Measurements from ENCODE around the gene KRT26.

KRT26 gene

GRCh38 chr17:40738553-40738952 is 33.4 kb downstream of the KRT26 start:
- ATAC-seq (ENCODE audit: insufficient read depth, low read depth) (no peak), DNase-seq (no peak)
- no peak overlapping the region for H3K4me3 ChIP-seq (ENCODE audit: low read depth in 1 of 2, low read length in 2 of 2)
- no peak overlapping the region for H3K4me2 ChIP-seq (ENCODE audit: insufficient read depth, low read length)
- no peak overlapping the region for H3K27ac ChIP-seq (ENCODE audit: low read length)
- H3K36me3 ChIP-seq (ENCODE audit: insufficient read depth, low read length): no peaks in the 10 kb centered on the region
- no peak overlapping the region for H2AFZ ChIP-seq (ENCODE audit: low read depth, low read length)
- no peaks in the 10 kb centered on the region for H3K9me3 ChIP-seq (ENCODE audit: insufficient read depth, low read length, severe bottlenecking)
- H3K4me1 ChIP-seq (ENCODE audit: insufficient read depth, low read length): no peaks in the 10 kb centered on the region
- H3K79me2 ChIP-seq (ENCODE audit: insufficient read depth, low read length): no peaks in the 10 kb centered on the region
- H3K9ac ChIP-seq (ENCODE audit: low read depth, low read length): no peak overlapping the region
- peaks cover 42% of the 10 kb centered on the region for H3K27me3 ChIP-seq (ENCODE audit: insufficient read depth, low read length, poor library complexity)
- TF ChIP-seq, protein P1, sequence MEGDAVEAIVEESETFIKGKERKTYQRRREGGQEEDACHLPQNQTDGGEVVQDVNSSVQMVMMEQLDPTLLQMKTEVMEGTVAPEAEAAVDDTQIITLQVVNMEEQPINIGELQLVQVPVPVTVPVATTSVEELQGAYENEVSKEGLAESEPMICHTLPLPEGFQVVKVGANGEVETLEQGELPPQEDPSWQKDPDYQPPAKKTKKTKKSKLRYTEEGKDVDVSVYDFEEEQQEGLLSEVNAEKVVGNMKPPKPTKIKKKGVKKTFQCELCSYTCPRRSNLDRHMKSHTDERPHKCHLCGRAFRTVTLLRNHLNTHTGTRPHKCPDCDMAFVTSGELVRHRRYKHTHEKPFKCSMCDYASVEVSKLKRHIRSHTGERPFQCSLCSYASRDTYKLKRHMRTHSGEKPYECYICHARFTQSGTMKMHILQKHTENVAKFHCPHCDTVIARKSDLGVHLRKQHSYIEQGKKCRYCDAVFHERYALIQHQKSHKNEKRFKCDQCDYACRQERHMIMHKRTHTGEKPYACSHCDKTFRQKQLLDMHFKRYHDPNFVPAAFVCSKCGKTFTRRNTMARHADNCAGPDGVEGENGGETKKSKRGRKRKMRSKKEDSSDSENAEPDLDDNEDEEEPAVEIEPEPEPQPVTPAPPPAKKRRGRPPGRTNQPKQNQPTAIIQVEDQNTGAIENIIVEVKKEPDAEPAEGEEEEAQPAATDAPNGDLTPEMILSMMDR (IDR thresholded peaks at IDR 0.05; ENCODE audit: borderline replicate concordance, extremely low read depth, low read length, poor library complexity, severe bottlenecking): no peak
- H4K20me1 ChIP-seq (ENCODE audit: insufficient read depth, low read length): no peaks in the 10 kb centered on the region

DNA sequence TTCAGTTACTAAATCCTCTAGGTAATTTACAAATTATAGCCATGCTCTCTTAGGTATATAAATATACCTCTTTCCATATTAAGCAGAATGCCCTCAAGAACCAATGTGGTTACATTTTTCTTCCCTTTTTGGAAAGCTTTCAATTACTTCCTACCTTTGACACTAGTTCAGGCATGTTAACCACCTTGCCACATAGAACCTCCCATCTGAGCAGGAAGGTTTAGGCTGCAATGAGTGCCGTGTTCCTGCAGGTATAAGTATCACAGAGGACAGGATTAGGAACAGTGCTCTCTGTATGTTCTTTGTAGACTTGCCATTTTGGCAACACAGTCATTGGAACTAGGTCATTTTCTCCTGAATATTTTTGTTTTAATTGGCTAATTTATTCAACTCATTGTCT is 37.0 kb downstream of the KRT26 start:
- ATAC-seq (ENCODE audit: insufficient read depth, low read depth): no peak
- H3K27me3 ChIP-seq (ENCODE audit: insufficient read depth, low read length, poor library complexity): peaks cover 40% of the 10 kb centered on the region
- DNase-seq: no peak

GRCh38 chr17:40734018-40734417 is 38.0 kb downstream of the KRT26 start:
- Histone ChIP-seq H3K4me2 (ENCODE audit: insufficient read depth, low read length) (no peak overlapping the region), H3K4me1 (ENCODE audit: insufficient read depth, low read length) (no peaks in the 10 kb centered on the region), H3K27me3 (ENCODE audit: insufficient read depth, low read length, poor library complexity) (peaks cover 38% of the 10 kb centered on the region), H4K20me1 (ENCODE audit: insufficient read depth, low read length) (no peaks in the 10 kb centered on the region), H3K9me3 (ENCODE audit: insufficient read depth, low read length, severe bottlenecking) (no peaks in the 10 kb centered on the region), H3K9ac (ENCODE audit: low read depth, low read length) (no peak overlapping the region), H3K79me2 (ENCODE audit: insufficient read depth, low read length) (no peaks in the 10 kb centered on the region), H2AFZ (ENCODE audit: low read depth, low read length) (no peak overlapping the region), H3K36me3 (ENCODE audit: insufficient read depth, low read length) (no peaks in the 10 kb centered on the region), H3K4me3 (ENCODE audit: low read depth in 1 of 2, low read length in 2 of 2) (no peak overlapping the region), H3K27ac (ENCODE audit: low read length) (no peak overlapping the region)
- no peak for DNase-seq
- ATAC-seq (ENCODE audit: insufficient read depth, low read depth): no peak
- no peak for TF ChIP-seq EZH2 (IDR thresholded peaks at IDR 0.05; ENCODE audit: borderline replicate concordance, low read depth, low read length, severe bottlenecking)
- TF ChIP-seq, protein P1 (IDR thresholded peaks at IDR 0.05; ENCODE audit: borderline replicate concordance, extremely low read depth, low read length, poor library complexity, severe bottlenecking): no peak

More for the DNA sequence above, 37.0 kb downstream of the KRT26 start:
- Histone ChIP-seq H3K9me3 (ENCODE audit: insufficient read depth, low read length, severe bottlenecking) (no peaks in the 10 kb centered on the region), H3K4me1 (ENCODE audit: insufficient read depth, low read length) (no peaks in the 10 kb centered on the region), H3K27ac (ENCODE audit: low read length) (no peak overlapping the region), H3K36me3 (ENCODE audit: insufficient read depth, low read length) (no peaks in the 10 kb centered on the region), H3K9ac (ENCODE audit: low read depth, low read length) (no peak overlapping the region), H4K20me1 (ENCODE audit: insufficient read depth, low read length) (no peaks in the 10 kb centered on the region), H3K4me3 (ENCODE audit: low read depth in 1 of 2, low read length in 2 of 2) (no peak overlapping the region), H3K4me2 (ENCODE audit: insufficient read depth, low read length) (no peak overlapping the region), H2AFZ (ENCODE audit: low read depth, low read length) (no peak overlapping the region), H3K79me2 (ENCODE audit: insufficient read depth, low read length) (no peaks in the 10 kb centered on the region)
- TF ChIP-seq, protein P1 (IDR thresholded peaks at IDR 0.05; ENCODE audit: borderline replicate concordance, extremely low read depth, low read length, poor library complexity, severe bottlenecking): no peak
- TF ChIP-seq EZH2 (IDR thresholded peaks at IDR 0.05; ENCODE audit: borderline replicate concordance, low read depth, low read length, severe bottlenecking): no peak

GRCh38 chr17:40730970-40731369 is 41.0 kb downstream of the KRT26 start:
- DNase-seq: no peak
- no peaks in the 10 kb centered on the region for H3K36me3 ChIP-seq (ENCODE audit: insufficient read depth, low read length)
- no peak overlapping the region for H3K9ac ChIP-seq (ENCODE audit: low read depth, low read length)
- peaks cover 29% of the 10 kb centered on the region for H3K27me3 ChIP-seq (ENCODE audit: insufficient read depth, low read length, poor library complexity)
- no peaks in the 10 kb centered on the region for H4K20me1 ChIP-seq (ENCODE audit: insufficient read depth, low read length)
- H3K4me1 ChIP-seq (ENCODE audit: insufficient read depth, low read length): no peaks in the 10 kb centered on the region
- H3K79me2 ChIP-seq (ENCODE audit: insufficient read depth, low read length): no peaks in the 10 kb centered on the region
- TF ChIP-seq, protein P1 (IDR thresholded peaks at IDR 0.05; ENCODE audit: borderline replicate concordance, extremely low read depth, low read length, poor library complexity, severe bottlenecking): no peak
- no peak for TF ChIP-seq EZH2 (IDR thresholded peaks at IDR 0.05; ENCODE audit: borderline replicate concordance, low read depth, low read length, severe bottlenecking)
- no peak overlapping the region for H3K4me2 ChIP-seq (ENCODE audit: insufficient read depth, low read length)
- H3K27ac ChIP-seq (ENCODE audit: low read length): no peak overlapping the region
- no peak overlapping the region for H2AFZ ChIP-seq (ENCODE audit: low read depth, low read length)
- H3K4me3 ChIP-seq (ENCODE audit: low read depth in 1 of 2, low read length in 2 of 2): no peak overlapping the region
- ATAC-seq (ENCODE audit: insufficient read depth, low read depth): no peak
- H3K9me3 ChIP-seq (ENCODE audit: insufficient read depth, low read length, severe bottlenecking): no peaks in the 10 kb centered on the region

All from DND-41 (cell line).